ENCODE data around the gene PKN2.

Gene PKN2

GRCh38 chr1:88744142-88744541 lies 60.1 kb downstream of the PKN2 start:
- Histone ChIP-seq H3K9me3 (ENCODE audit: control insufficient read depth in 2 of 2, low read length in 2 of 2) (no peaks in the 10 kb centered on the region), H3K4me1 (ENCODE audit: control insufficient read depth in 2 of 2, insufficient read depth in 2 of 2, low read length in 2 of 2) (no peaks in the 10 kb centered on the region), H3K27me3 (ENCODE audit: control insufficient read depth in 2 of 2, insufficient read depth in 2 of 2, low read length in 2 of 2) (no peaks in the 10 kb centered on the region), H3K9ac (ENCODE audit: low read depth in 1 of 2, low read length in 2 of 2) (no peak overlapping the region), H3K27ac (ENCODE audit: low read depth in 2 of 2, low read length in 2 of 2) (no peak overlapping the region), H3K4me3 (ENCODE audit: low read length in 2 of 2) (no peak overlapping the region), H3K36me3 (ENCODE audit: control insufficient read depth in 2 of 2, insufficient read depth in 2 of 2, low read length in 2 of 2) (peaks cover 4 to 18% of the 10 kb centered on the region in 2 donors)

- peaks cover 4 to 18% of the 10 kb centered on the region in 2 donors for H3K36me3 ChIP-seq (ENCODE audit: control insufficient read depth in 2 of 2, insufficient read depth in 2 of 2, low read length in 2 of 2)
- no peak overlapping the region for H3K27ac ChIP-seq (ENCODE audit: low read depth in 2 of 2, low read length in 2 of 2)
- no peaks in the 10 kb centered on the region for H3K27me3 ChIP-seq (ENCODE audit: control insufficient read depth in 2 of 2, insufficient read depth in 2 of 2, low read length in 2 of 2)
- no peaks in the 10 kb centered on the region for H3K9me3 ChIP-seq (ENCODE audit: control insufficient read depth in 2 of 2, low read length in 2 of 2)
- H3K4me1 ChIP-seq (ENCODE audit: control insufficient read depth in 2 of 2, insufficient read depth in 2 of 2, low read length in 2 of 2): no peaks in the 10 kb centered on the region
- no peak overlapping the region for H3K4me3 ChIP-seq (ENCODE audit: low read length in 2 of 2)
- no peak overlapping the region for H3K9ac ChIP-seq (ENCODE audit: low read depth in 1 of 2, low read length in 2 of 2)
These were observed 62.8 kb downstream of the PKN2 start for GRCh38 chr1:88746916-88747315.

- H3K36me3 ChIP-seq (ENCODE audit: control insufficient read depth in 2 of 2, insufficient read depth in 2 of 2, low read length in 2 of 2): peaks cover 5% of the 10 kb centered on the region in 2 donors
- no peak overlapping the region for H3K9ac ChIP-seq (ENCODE audit: low read depth in 1 of 2, low read length in 2 of 2)
These were observed 67.6 kb downstream of the PKN2 start for GRCh38 chr1:88751714-88752113.

GRCh38 chr1:88753506-88753905 lies 69.4 kb downstream of the PKN2 start:
- no peaks in the 10 kb centered on the region for H3K9me3 ChIP-seq (ENCODE audit: control insufficient read depth in 2 of 2, low read length in 2 of 2)
- no peak overlapping the region for H3K27ac ChIP-seq (ENCODE audit: low read depth in 2 of 2, low read length in 2 of 2)
- H3K4me1 ChIP-seq (ENCODE audit: control insufficient read depth in 2 of 2, insufficient read depth in 2 of 2, low read length in 2 of 2): no peaks in the 10 kb centered on the region
- peaks cover 5% of the 10 kb centered on the region in 2 donors for H3K36me3 ChIP-seq (ENCODE audit: control insufficient read depth in 2 of 2, insufficient read depth in 2 of 2, low read length in 2 of 2)
- H3K27me3 ChIP-seq (ENCODE audit: control insufficient read depth in 2 of 2, insufficient read depth in 2 of 2, low read length in 2 of 2): no peaks in the 10 kb centered on the region
- H3K9ac ChIP-seq (ENCODE audit: low read depth in 1 of 2, low read length in 2 of 2): no peak overlapping the region
- no peak overlapping the region for H3K4me3 ChIP-seq (ENCODE audit: low read length in 2 of 2)

More at GRCh38 chr1:88751714-88752113, 67.6 kb downstream of the PKN2 start:
- no peaks in the 10 kb centered on the region for H3K4me1 ChIP-seq (ENCODE audit: control insufficient read depth in 2 of 2, insufficient read depth in 2 of 2, low read length in 2 of 2)
- no peak overlapping the region for H3K27ac ChIP-seq (ENCODE audit: low read depth in 2 of 2, low read length in 2 of 2)
- H3K9me3 ChIP-seq (ENCODE audit: control insufficient read depth in 2 of 2, low read length in 2 of 2): no peaks in the 10 kb centered on the region
- H3K4me3 ChIP-seq (ENCODE audit: low read length in 2 of 2): no peak overlapping the region
- H3K27me3 ChIP-seq (ENCODE audit: control insufficient read depth in 2 of 2, insufficient read depth in 2 of 2, low read length in 2 of 2): no peaks in the 10 kb centered on the region

DNA sequence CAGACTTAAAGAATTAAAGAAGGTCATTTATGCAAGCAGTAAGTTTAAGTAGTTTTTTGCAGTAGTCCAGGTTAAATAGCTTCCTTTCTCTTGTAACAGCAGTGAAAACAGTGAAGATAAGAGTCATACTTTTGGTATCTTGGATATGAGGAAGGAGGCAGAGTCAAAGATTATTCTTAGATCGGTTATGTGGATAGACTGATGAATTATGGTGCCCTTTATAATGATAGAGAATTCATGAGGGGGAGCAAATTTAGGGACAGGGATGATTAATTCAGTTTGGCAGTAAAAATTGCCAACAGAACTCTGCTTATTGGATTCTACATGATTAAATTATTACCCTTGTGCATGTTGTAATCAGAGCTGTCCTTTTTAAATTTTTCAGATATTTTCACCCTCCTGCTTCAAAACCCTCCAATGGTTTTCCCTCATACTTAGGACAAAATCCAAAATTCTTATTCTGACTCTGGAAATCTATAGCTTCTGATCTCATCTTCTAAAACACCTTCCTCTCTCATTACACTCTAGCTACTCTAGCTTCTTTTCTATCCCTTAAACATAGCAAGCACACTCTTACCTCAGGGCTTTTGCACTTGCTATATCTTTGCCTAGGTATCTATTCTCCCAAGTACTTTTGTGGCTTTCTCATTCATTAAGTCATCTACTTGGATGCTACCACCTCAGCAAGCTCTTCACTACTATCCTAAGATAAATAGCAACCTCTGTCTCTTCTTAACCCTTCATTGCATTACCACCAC lies 79.8 kb downstream of the PKN2 start:
- Histone ChIP-seq H3K4me1 (ENCODE audit: control insufficient read depth in 2 of 2, insufficient read depth in 2 of 2, low read length in 2 of 2) (no peaks in the 10 kb centered on the region), H3K36me3 (ENCODE audit: control insufficient read depth in 2 of 2, insufficient read depth in 2 of 2, low read length in 2 of 2) (peaks cover 12 to 15% of the 10 kb centered on the region in 2 donors), H3K27me3 (ENCODE audit: control insufficient read depth in 2 of 2, insufficient read depth in 2 of 2, low read length in 2 of 2) (no peaks in the 10 kb centered on the region), H3K4me3 (ENCODE audit: low read length in 2 of 2) (no peak overlapping the region), H3K9ac (ENCODE audit: low read depth in 1 of 2, low read length in 2 of 2) (no peak overlapping the region), H3K9me3 (ENCODE audit: control insufficient read depth in 2 of 2, low read length in 2 of 2) (no peaks in the 10 kb centered on the region), H3K27ac (ENCODE audit: low read depth in 2 of 2, low read length in 2 of 2) (no peak overlapping the region)

- peak overlapping the region in 1 of 2 donors; percentile 7 for H3K27ac ChIP-seq (ENCODE audit: low read depth in 2 of 2, low read length in 2 of 2)
These were observed 84.1 kb downstream of the PKN2 start for GRCh38 chr1:88768187-88768586.

DNA sequence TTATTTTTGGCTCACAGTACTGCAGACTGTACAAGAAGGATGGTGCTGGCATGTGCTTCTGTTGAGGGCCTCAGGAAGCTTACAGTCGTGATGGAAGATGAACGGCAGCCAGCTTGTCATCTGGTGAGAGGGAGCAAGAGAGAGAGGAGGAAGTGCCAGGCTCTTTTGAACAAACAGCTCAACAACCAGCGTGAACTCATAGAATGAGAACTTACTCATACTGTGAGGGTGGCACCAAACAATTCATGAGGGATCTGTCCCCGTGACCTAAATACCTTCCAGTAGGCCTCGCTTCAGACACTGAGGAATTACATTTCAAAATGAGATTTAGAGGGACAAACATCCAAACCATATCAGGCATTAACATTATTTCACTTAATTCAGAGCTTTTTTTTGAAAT lies 84.7 kb downstream of the PKN2 start:
- peak overlapping the region in 1 of 2 donors; percentile 7 for H3K27ac ChIP-seq (ENCODE audit: low read depth in 2 of 2, low read length in 2 of 2)
- H3K9ac ChIP-seq (ENCODE audit: low read depth in 1 of 2, low read length in 2 of 2): no peak overlapping the region

More at GRCh38 chr1:88768187-88768586, 84.1 kb downstream of the PKN2 start:
- no peak overlapping the region for H3K4me3 ChIP-seq (ENCODE audit: low read length in 2 of 2)
- H3K9me3 ChIP-seq (ENCODE audit: control insufficient read depth in 2 of 2, low read length in 2 of 2): no peaks in the 10 kb centered on the region
- H3K4me1 ChIP-seq (ENCODE audit: control insufficient read depth in 2 of 2, insufficient read depth in 2 of 2, low read length in 2 of 2): peaks cover 0 to 4% of the 10 kb centered on the region in 2 donors
- peaks cover 17% of the 10 kb centered on the region in 2 donors for H3K36me3 ChIP-seq (ENCODE audit: control insufficient read depth in 2 of 2, insufficient read depth in 2 of 2, low read length in 2 of 2)
- no peaks in the 10 kb centered on the region for H3K27me3 ChIP-seq (ENCODE audit: control insufficient read depth in 2 of 2, insufficient read depth in 2 of 2, low read length in 2 of 2)
- H3K9ac ChIP-seq (ENCODE audit: low read depth in 1 of 2, low read length in 2 of 2): no peak overlapping the region

GRCh38 chr1:88773540-88774150 lies 89.6 kb downstream of the PKN2 start:
- Histone ChIP-seq H3K27me3 (ENCODE audit: control insufficient read depth in 2 of 2, insufficient read depth in 2 of 2, low read length in 2 of 2) (no peaks in the 10 kb centered on the region), H3K4me1 (ENCODE audit: control insufficient read depth in 2 of 2, insufficient read depth in 2 of 2, low read length in 2 of 2) (peaks cover 4 to 16% of the 10 kb centered on the region in 2 donors), H3K27ac (ENCODE audit: low read depth in 2 of 2, low read length in 2 of 2) (peak overlapping the region; percentile 81 to 90), H3K9me3 (ENCODE audit: control insufficient read depth in 2 of 2, low read length in 2 of 2) (no peaks in the 10 kb centered on the region), H3K9ac (ENCODE audit: low read depth in 1 of 2, low read length in 2 of 2) (peak overlapping the region in 1 of 2 donors; percentile 37), H3K4me3 (ENCODE audit: low read length in 2 of 2) (no peak overlapping the region), H3K36me3 (ENCODE audit: control insufficient read depth in 2 of 2, insufficient read depth in 2 of 2, low read length in 2 of 2) (peaks cover 11 to 28% of the 10 kb centered on the region in 2 donors)

More for the DNA sequence above, 84.7 kb downstream of the PKN2 start:
- Histone ChIP-seq H3K27me3 (ENCODE audit: control insufficient read depth in 2 of 2, insufficient read depth in 2 of 2, low read length in 2 of 2) (no peaks in the 10 kb centered on the region), H3K36me3 (ENCODE audit: control insufficient read depth in 2 of 2, insufficient read depth in 2 of 2, low read length in 2 of 2) (peaks cover 17% of the 10 kb centered on the region in 2 donors), H3K4me3 (ENCODE audit: low read length in 2 of 2) (no peak overlapping the region), H3K9me3 (ENCODE audit: control insufficient read depth in 2 of 2, low read length in 2 of 2) (no peaks in the 10 kb centered on the region), H3K4me1 (ENCODE audit: control insufficient read depth in 2 of 2, insufficient read depth in 2 of 2, low read length in 2 of 2) (peaks cover 0 to 11% of the 10 kb centered on the region in 2 donors)

DNA sequence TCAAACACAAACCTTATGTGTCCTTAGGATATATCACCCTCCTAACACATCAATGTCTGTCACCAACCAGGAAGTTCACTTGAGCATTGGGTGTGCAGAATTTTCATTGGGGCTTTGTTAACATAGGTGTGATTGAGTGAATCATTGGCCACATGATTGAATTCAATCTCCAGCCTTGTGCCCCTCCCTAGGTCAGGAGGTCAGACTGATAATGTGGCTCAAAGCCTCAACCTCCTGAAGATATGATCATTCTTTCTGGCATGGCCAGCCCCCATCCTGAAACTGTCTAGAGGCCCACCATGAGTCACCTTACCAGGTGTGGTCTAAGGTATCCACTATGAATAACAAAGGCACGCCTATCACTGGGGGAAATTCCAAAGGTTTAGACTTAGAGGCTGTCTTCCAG lies 90.1 kb downstream of the PKN2 start:
- H3K27ac ChIP-seq (ENCODE audit: low read depth in 2 of 2, low read length in 2 of 2): peak overlapping the region; percentile 81 to 90
- H3K9ac ChIP-seq (ENCODE audit: low read depth in 1 of 2, low read length in 2 of 2): peak overlapping the region in 1 of 2 donors; percentile 37
- H3K36me3 ChIP-seq (ENCODE audit: control insufficient read depth in 2 of 2, insufficient read depth in 2 of 2, low read length in 2 of 2): peaks cover 9 to 31% of the 10 kb centered on the region in 2 donors

GRCh38 chr1:88777604-88778149 lies 93.6 kb downstream of the PKN2 start:
- Histone ChIP-seq H3K9me3 (ENCODE audit: control insufficient read depth in 2 of 2, low read length in 2 of 2) (no peaks in the 10 kb centered on the region), H3K9ac (ENCODE audit: low read depth in 1 of 2, low read length in 2 of 2) (no peak overlapping the region), H3K4me1 (ENCODE audit: control insufficient read depth in 2 of 2, insufficient read depth in 2 of 2, low read length in 2 of 2) (peaks cover 4 to 16% of the 10 kb centered on the region in 2 donors), H3K27ac (ENCODE audit: low read depth in 2 of 2, low read length in 2 of 2) (no peak overlapping the region), H3K36me3 (ENCODE audit: control insufficient read depth in 2 of 2, insufficient read depth in 2 of 2, low read length in 2 of 2) (peaks cover 4 to 22% of the 10 kb centered on the region in 2 donors), H3K27me3 (ENCODE audit: control insufficient read depth in 2 of 2, insufficient read depth in 2 of 2, low read length in 2 of 2) (no peaks in the 10 kb centered on the region), H3K4me3 (ENCODE audit: low read length in 2 of 2) (no peak overlapping the region)

More for the DNA sequence above, 90.1 kb downstream of the PKN2 start:
- H3K4me3 ChIP-seq (ENCODE audit: low read length in 2 of 2): no peak overlapping the region
- H3K9me3 ChIP-seq (ENCODE audit: control insufficient read depth in 2 of 2, low read length in 2 of 2): no peaks in the 10 kb centered on the region
- H3K27me3 ChIP-seq (ENCODE audit: control insufficient read depth in 2 of 2, insufficient read depth in 2 of 2, low read length in 2 of 2): no peaks in the 10 kb centered on the region
- H3K4me1 ChIP-seq (ENCODE audit: control insufficient read depth in 2 of 2, insufficient read depth in 2 of 2, low read length in 2 of 2): peaks cover 4 to 16% of the 10 kb centered on the region in 2 donors

All from mucosa of rectum (tissue), 2 donors.